Fibroblast of mammary gland (primary cell): ENCODE results near the gene GLB1L3.
A peak's percentile ranks its signal among the peaks of the same experiment; 100 is the strongest.

Experiments
- DNase-seq: peaks from one replicate; pipeline ENCODE4 v3.0.0-alpha.2; 2010; ENCODE audit warnings: low read depth
- H3K4me3 ChIP-seq: 2 replicates; pipeline ENCODE4 v1.5.1; 2011; ENCODE audit warnings: low read depth, mild to moderate bottlenecking, low read length, moderate library complexity; ENCODE audit not compliant: control insufficient read depth
- TF ChIP-seq, protein P1 (sequence below): conservative IDR thresholded peaks from 2 replicates; pipeline ENCODE4 v1.5.1; 2011; ENCODE audit warnings: low read depth, low read length, inconsistent platforms; ENCODE audit not compliant: control insufficient read depth, insufficient read depth

GLB1L3 gene

DNA sequence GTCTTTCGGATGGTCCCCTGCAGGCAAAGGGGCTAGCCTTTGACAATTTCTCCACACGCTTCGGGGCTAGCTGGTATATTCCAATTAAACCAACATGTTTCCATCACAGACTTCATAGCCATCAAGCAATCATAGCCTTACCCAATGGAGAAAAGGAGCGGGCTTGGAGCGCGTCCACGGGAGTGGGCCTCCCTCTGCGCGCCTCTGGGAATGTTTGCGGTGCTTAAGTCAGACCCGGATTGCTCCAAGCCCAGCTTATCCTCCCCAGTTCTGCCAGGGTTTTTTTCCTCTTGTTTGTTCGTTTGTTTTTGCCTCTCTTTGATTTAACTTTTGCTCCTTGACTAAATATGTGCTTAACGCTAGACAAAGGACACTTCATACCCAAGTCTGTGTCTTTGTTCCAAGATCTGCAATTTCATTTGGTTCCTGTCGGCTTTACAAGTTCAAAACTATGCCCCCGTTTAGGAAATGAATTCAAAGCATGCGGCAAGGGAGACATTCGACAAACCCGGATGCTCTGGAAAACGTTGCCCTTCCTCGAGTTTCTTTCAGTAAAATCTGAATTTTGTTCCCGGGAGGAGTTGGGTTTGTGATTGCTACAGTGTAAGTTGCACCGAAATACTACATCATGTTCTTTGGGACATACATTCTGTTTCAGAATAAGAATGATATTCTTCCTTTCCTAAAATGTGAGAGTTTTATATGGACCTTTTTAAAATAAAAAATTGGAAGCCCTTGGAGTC lies 54.6 kb downstream of the GLB1L3 start:
- no peak for DNase-seq
- TF ChIP-seq, protein P1, sequence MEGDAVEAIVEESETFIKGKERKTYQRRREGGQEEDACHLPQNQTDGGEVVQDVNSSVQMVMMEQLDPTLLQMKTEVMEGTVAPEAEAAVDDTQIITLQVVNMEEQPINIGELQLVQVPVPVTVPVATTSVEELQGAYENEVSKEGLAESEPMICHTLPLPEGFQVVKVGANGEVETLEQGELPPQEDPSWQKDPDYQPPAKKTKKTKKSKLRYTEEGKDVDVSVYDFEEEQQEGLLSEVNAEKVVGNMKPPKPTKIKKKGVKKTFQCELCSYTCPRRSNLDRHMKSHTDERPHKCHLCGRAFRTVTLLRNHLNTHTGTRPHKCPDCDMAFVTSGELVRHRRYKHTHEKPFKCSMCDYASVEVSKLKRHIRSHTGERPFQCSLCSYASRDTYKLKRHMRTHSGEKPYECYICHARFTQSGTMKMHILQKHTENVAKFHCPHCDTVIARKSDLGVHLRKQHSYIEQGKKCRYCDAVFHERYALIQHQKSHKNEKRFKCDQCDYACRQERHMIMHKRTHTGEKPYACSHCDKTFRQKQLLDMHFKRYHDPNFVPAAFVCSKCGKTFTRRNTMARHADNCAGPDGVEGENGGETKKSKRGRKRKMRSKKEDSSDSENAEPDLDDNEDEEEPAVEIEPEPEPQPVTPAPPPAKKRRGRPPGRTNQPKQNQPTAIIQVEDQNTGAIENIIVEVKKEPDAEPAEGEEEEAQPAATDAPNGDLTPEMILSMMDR = no peak

DNA sequence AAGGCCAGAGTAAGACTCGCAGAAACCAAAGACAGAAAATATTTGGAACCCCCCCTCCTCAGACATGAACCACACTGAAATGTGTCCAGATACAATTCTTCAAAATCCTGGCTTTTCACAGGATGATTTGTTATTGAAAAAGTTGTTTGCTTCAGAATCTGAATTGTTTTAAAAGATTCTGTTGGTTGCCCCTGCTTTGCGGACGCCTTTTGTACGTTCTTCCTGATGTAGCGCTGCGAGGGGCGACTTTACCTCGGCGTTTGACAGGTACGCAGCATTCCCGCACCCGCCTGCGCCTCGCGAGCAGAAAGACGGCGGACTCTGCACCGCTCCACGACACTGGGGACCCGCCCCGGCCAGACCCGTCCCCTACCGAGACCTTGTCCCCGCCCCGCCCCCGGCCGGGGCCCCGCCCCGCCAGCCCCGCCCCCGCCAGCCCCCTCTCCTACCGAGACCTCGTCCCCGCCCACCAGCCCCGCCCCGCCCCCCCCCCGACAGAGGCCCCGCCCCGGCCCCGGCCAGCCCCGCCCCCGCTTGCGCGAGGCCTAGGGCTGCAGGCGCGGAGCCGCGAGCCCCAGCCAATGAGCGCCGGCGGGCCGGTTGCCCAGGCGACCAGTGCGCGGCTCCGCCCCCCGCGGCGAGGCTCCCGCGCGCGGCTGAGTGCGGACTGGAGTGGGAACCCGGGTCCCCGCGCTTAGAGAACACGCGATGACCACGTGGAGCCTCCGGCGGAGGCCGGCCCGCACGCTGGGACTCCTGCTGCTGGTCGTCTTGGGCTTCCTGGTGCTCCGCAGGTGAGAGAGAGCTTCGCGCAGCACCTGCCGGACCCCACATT lies 55.4 kb downstream of the GLB1L3 start, which contains the start of gene GLB1L2:
GLB1L2 (plus strand) TSS at position 635 of the 835 bp plus-strand sequence; CDS start at position 709, 74 bp downstream.
- TF ChIP-seq, protein P1 = no peak
- DNase-seq = peak; percentile 11
- H3K4me3 ChIP-seq = no peak within 1 kb of the TSS

More for the DNA sequence above, 54.6 kb downstream of the GLB1L3 start:
- H3K4me3 ChIP-seq = no peak overlapping the region

DNA sequence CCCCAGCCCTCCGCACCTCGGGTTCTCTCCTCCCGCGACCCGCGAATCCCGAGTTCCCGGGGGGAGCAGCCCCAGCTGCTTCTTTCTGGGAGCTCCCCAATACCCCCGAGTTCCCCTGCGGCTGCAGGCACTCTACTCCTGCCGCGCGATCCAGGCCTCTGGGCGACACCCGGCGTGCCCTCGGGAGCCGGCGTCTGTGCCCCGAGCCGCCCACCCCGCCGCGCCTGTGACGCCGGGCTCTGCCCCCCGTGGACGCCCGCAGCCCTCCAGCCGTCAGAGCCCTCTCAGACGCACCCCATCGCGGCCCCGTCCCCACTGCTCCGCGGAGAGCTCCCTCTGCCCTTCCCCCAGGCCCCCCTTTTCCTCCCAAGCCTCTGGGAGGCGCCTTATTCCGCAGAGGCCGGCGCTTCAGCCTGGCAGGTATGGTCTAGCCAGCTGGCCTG lies 56.0 kb downstream of the GLB1L3 start:
- DNase-seq = no peak
- TF ChIP-seq, protein P1 = no peak

DNA sequence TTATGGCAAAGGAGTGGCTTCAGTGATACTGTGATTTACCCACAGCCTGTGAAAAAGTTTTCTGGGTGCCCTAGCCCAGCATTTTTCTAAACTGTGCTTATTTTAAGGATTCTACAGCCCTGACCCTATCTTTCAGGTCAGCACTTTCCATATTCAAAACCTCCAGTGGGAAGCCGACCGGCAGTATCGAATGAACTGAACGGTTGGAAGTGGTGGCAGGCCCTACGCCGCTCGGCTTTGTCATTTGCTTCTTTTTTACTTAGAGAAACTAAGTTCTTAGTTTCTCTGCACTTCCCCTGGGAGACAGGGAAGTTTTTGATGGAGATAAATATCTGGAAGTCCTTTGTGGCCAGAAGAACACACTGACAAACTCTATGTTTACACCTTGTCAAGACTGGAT lies 56.6 kb downstream of the GLB1L3 start:
- no peak overlapping the region for H3K4me3 ChIP-seq
- no peak for DNase-seq
- TF ChIP-seq, protein P1 = no peak

More for the DNA sequence above, 56.0 kb downstream of the GLB1L3 start:
- H3K4me3 ChIP-seq = no peak overlapping the region

DNA sequence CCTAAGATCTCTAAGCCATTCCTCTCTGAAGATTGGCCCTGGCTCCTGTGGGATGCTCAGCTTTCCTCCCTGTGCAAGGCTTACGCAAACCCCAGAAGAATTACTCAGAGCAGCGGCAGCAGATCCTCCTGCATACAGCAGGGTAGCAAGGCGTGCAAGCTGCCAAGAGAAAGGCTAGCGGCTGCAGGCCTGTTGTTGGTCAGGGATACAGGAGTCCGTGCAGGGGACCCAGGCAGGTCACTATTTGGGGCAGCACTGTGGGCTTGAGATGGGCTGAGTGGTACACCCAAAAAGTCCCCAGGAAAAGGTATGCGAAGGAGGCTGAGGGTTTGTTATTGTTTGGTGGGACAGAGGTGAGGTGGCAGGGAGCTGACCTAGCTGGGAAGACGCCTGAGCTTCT lies 57.1 kb downstream of the GLB1L3 start:
- TF ChIP-seq, protein P1 = no peak
- DNase-seq = peak; percentile 18
- H3K4me3 ChIP-seq = no peak overlapping the region

DNA sequence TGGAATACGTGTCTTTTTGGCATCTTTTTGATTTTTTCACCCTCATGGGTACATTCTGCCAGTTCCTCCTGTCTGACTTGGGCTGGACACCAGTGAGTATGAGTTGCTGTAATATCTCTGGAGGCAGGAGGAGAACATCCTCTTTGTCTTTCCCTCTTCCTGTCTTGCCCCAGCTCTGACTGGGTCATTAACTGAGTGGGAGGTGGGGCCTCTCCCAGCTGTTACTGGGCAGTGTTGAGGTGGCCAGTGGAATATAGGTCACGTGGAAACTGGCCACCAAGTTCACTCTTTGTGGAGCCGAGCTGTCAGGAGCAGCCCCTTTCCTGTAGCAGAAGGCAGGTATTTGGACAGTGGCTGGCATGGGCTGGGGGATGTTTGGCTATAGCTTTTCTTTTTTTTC lies 57.8 kb downstream of the GLB1L3 start:
- TF ChIP-seq, protein P1 = no peak
- no peak overlapping the region for H3K4me3 ChIP-seq
- no peak for DNase-seq
